ENCODE data around the gene EID2B.

Gene EID2B

GRCh38 chr19:39550197-39550596 lies 17.5 kb upstream of the EID2B start:
- no peaks in the 10 kb centered on the region for H3K36me3 ChIP-seq (ENCODE audit: control insufficient read depth, insufficient read depth, low read length)
- no peak overlapping the region for H3K27ac ChIP-seq (ENCODE audit: low read depth, low read length)
- H3K4me1 ChIP-seq (ENCODE audit: control insufficient read depth, insufficient read depth, low read length) = no peaks in the 10 kb centered on the region
- H3K9me3 ChIP-seq (ENCODE audit: control insufficient read depth, insufficient read depth, low read length) = no peaks in the 10 kb centered on the region
- H3K9ac ChIP-seq (ENCODE audit: low read depth, low read length) = no peak overlapping the region
- no peak overlapping the region for H3K4me3 ChIP-seq (ENCODE audit: low read depth, low read length)
- no peaks in the 10 kb centered on the region for H3K27me3 ChIP-seq (ENCODE audit: control insufficient read depth, insufficient read depth, low read length)

- no peaks in the 10 kb centered on the region for H3K9me3 ChIP-seq (ENCODE audit: control insufficient read depth, insufficient read depth, low read length)
- H3K36me3 ChIP-seq (ENCODE audit: control insufficient read depth, insufficient read depth, low read length) = no peaks in the 10 kb centered on the region
- H3K4me3 ChIP-seq (ENCODE audit: low read depth, low read length) = no peak overlapping the region
- peaks cover 3% of the 10 kb centered on the region; the same call in 1 of the 2 replicates for H3K4me1 ChIP-seq (ENCODE audit: control insufficient read depth, insufficient read depth, low read length)
- no peak overlapping the region for H3K27ac ChIP-seq (ENCODE audit: low read depth, low read length)
- H3K9ac ChIP-seq (ENCODE audit: low read depth, low read length) = no peak overlapping the region
- H3K27me3 ChIP-seq (ENCODE audit: control insufficient read depth, insufficient read depth, low read length) = no peaks in the 10 kb centered on the region
Observed at GRCh38 chr19:39546599-39546998, 13.9 kb upstream of the EID2B start.

- Histone ChIP-seq H3K27me3 (ENCODE audit: control insufficient read depth, insufficient read depth, low read length) (no peaks in the 10 kb centered on the region), H3K4me3 (ENCODE audit: low read depth, low read length) (no peak overlapping the region), H3K4me1 (ENCODE audit: control insufficient read depth, insufficient read depth, low read length) (peaks cover 3% of the 10 kb centered on the region; the same call in 1 of the 2 replicates)
Observed at GRCh38 chr19:39544911-39545310, 12.3 kb upstream of the EID2B start.

GRCh38 chr19:39544226-39544903 lies 11.7 kb upstream of the EID2B start:
- peaks cover 3% of the 10 kb centered on the region; the same call in 1 of the 2 replicates for H3K4me1 ChIP-seq (ENCODE audit: control insufficient read depth, insufficient read depth, low read length)
- no peak overlapping the region for H3K9ac ChIP-seq (ENCODE audit: low read depth, low read length)
- no peaks in the 10 kb centered on the region for H3K27me3 ChIP-seq (ENCODE audit: control insufficient read depth, insufficient read depth, low read length)
- H3K4me3 ChIP-seq (ENCODE audit: low read depth, low read length) = no peak overlapping the region
- H3K9me3 ChIP-seq (ENCODE audit: control insufficient read depth, insufficient read depth, low read length) = no peaks in the 10 kb centered on the region
- no peak overlapping the region for H3K27ac ChIP-seq (ENCODE audit: low read depth, low read length)
- H3K36me3 ChIP-seq (ENCODE audit: control insufficient read depth, insufficient read depth, low read length) = no peaks in the 10 kb centered on the region

More at GRCh38 chr19:39544911-39545310, 12.3 kb upstream of the EID2B start:
- H3K27ac ChIP-seq (ENCODE audit: low read depth, low read length) = no peak overlapping the region
- H3K36me3 ChIP-seq (ENCODE audit: control insufficient read depth, insufficient read depth, low read length) = no peaks in the 10 kb centered on the region
- no peaks in the 10 kb centered on the region for H3K9me3 ChIP-seq (ENCODE audit: control insufficient read depth, insufficient read depth, low read length)
- no peak overlapping the region for H3K9ac ChIP-seq (ENCODE audit: low read depth, low read length)

GRCh38 chr19:39543477-39543857 lies 10.8 kb upstream of the EID2B start:
- H3K4me3 ChIP-seq (ENCODE audit: low read depth, low read length) = no peak overlapping the region
- peaks cover 9% of the 10 kb centered on the region for H3K4me1 ChIP-seq (ENCODE audit: control insufficient read depth, insufficient read depth, low read length)
- H3K27me3 ChIP-seq (ENCODE audit: control insufficient read depth, insufficient read depth, low read length) = no peaks in the 10 kb centered on the region
- no peak overlapping the region for H3K9ac ChIP-seq (ENCODE audit: low read depth, low read length)
- no peaks in the 10 kb centered on the region for H3K9me3 ChIP-seq (ENCODE audit: control insufficient read depth, insufficient read depth, low read length)
- no peak overlapping the region for H3K27ac ChIP-seq (ENCODE audit: low read depth, low read length)
- H3K36me3 ChIP-seq (ENCODE audit: control insufficient read depth, insufficient read depth, low read length) = no peaks in the 10 kb centered on the region

- no peaks in the 10 kb centered on the region for H3K9me3 ChIP-seq (ENCODE audit: control insufficient read depth, insufficient read depth, low read length)
- H3K27ac ChIP-seq (ENCODE audit: low read depth, low read length) = peak overlapping the region; percentile 16
- no peaks in the 10 kb centered on the region for H3K27me3 ChIP-seq (ENCODE audit: control insufficient read depth, insufficient read depth, low read length)
- H3K36me3 ChIP-seq (ENCODE audit: control insufficient read depth, insufficient read depth, low read length) = no peaks in the 10 kb centered on the region
- H3K4me1 ChIP-seq (ENCODE audit: control insufficient read depth, insufficient read depth, low read length) = peaks cover 10% of the 10 kb centered on the region
- no peak overlapping the region for H3K9ac ChIP-seq (ENCODE audit: low read depth, low read length)
- H3K4me3 ChIP-seq (ENCODE audit: low read depth, low read length) = no peak overlapping the region
Observed at GRCh38 chr19:39542206-39542605, 9.6 kb upstream of the EID2B start.

- H3K4me3 ChIP-seq (ENCODE audit: low read depth, low read length) = peak overlapping the region; percentile 96; the same call in 1 of the 2 replicates
- H3K9me3 ChIP-seq (ENCODE audit: control insufficient read depth, insufficient read depth, low read length) = no peaks in the 10 kb centered on the region
- H3K4me1 ChIP-seq (ENCODE audit: control insufficient read depth, insufficient read depth, low read length) = peaks cover 10% of the 10 kb centered on the region
- H3K27ac ChIP-seq (ENCODE audit: low read depth, low read length) = no peak overlapping the region
- H3K36me3 ChIP-seq (ENCODE audit: control insufficient read depth, insufficient read depth, low read length) = no peaks in the 10 kb centered on the region
- H3K27me3 ChIP-seq (ENCODE audit: control insufficient read depth, insufficient read depth, low read length) = no peaks in the 10 kb centered on the region
- no peak overlapping the region for H3K9ac ChIP-seq (ENCODE audit: low read depth, low read length)
Observed at GRCh38 chr19:39540333-39540673, 7.7 kb upstream of the EID2B start.

- Histone ChIP-seq H3K4me3 (ENCODE audit: low read depth, low read length) (peak within 1 kb of the TSS; percentile 96), H3K36me3 (ENCODE audit: control insufficient read depth, insufficient read depth, low read length) (no peaks in the 10 kb centered on the region), H3K9me3 (ENCODE audit: control insufficient read depth, insufficient read depth, low read length) (no peaks in the 10 kb centered on the region), H3K9ac (ENCODE audit: low read depth, low read length) (peak within 1 kb of the TSS; percentile 85), H3K27ac (ENCODE audit: low read depth, low read length) (peak within 1 kb of the TSS; percentile 83), H3K27me3 (ENCODE audit: control insufficient read depth, insufficient read depth, low read length) (no peaks in the 10 kb centered on the region), H3K4me1 (ENCODE audit: control insufficient read depth, insufficient read depth, low read length) (peaks cover 10% of the 10 kb centered on the region)
Observed at GRCh38 chr19:39539518-39540332, 7.1 kb upstream of the EID2B start, which contains the start of gene EID2. EID2 (minus strand) TSS chr19:39540161; CDS start chr19:39540079, 82 bp downstream.

GRCh38 chr19:39539165-39539517 lies 6.5 kb upstream of the EID2B start:
- H3K9ac ChIP-seq (ENCODE audit: low read depth, low read length) = peak overlapping the region; percentile 85
- peak overlapping the region; percentile 83 for H3K27ac ChIP-seq (ENCODE audit: low read depth, low read length)
- H3K36me3 ChIP-seq (ENCODE audit: control insufficient read depth, insufficient read depth, low read length) = no peaks in the 10 kb centered on the region
- no peaks in the 10 kb centered on the region for H3K9me3 ChIP-seq (ENCODE audit: control insufficient read depth, insufficient read depth, low read length)
- H3K27me3 ChIP-seq (ENCODE audit: control insufficient read depth, insufficient read depth, low read length) = no peaks in the 10 kb centered on the region
- peak overlapping the region; percentile 96 for H3K4me3 ChIP-seq (ENCODE audit: low read depth, low read length)
- H3K4me1 ChIP-seq (ENCODE audit: control insufficient read depth, insufficient read depth, low read length) = peaks cover 10% of the 10 kb centered on the region

- no peaks in the 10 kb centered on the region for H3K27me3 ChIP-seq (ENCODE audit: control insufficient read depth, insufficient read depth, low read length)
- H3K9me3 ChIP-seq (ENCODE audit: control insufficient read depth, insufficient read depth, low read length) = no peaks in the 10 kb centered on the region
- H3K4me3 ChIP-seq (ENCODE audit: low read depth, low read length) = no peak overlapping the region
- H3K9ac ChIP-seq (ENCODE audit: low read depth, low read length) = no peak overlapping the region
- H3K27ac ChIP-seq (ENCODE audit: low read depth, low read length) = no peak overlapping the region
- H3K36me3 ChIP-seq (ENCODE audit: control insufficient read depth, insufficient read depth, low read length) = no peaks in the 10 kb centered on the region
- peaks cover 9% of the 10 kb centered on the region for H3K4me1 ChIP-seq (ENCODE audit: control insufficient read depth, insufficient read depth, low read length)
Observed at GRCh38 chr19:39533791-39534190, 1.1 kb upstream of the EID2B start.

- Histone ChIP-seq H3K27me3 (ENCODE audit: control insufficient read depth, insufficient read depth, low read length) (no peaks in the 10 kb centered on the region), H3K4me3 (ENCODE audit: low read depth, low read length) (no peak overlapping the region), H3K9me3 (ENCODE audit: control insufficient read depth, insufficient read depth, low read length) (no peaks in the 10 kb centered on the region), H3K4me1 (ENCODE audit: control insufficient read depth, insufficient read depth, low read length) (peaks cover 4% of the 10 kb centered on the region; the same call in 1 of the 2 replicates), H3K27ac (ENCODE audit: low read depth, low read length) (no peak overlapping the region), H3K9ac (ENCODE audit: low read depth, low read length) (no peak overlapping the region), H3K36me3 (ENCODE audit: control insufficient read depth, insufficient read depth, low read length) (no peaks in the 10 kb centered on the region)
Observed at GRCh38 chr19:39533003-39533512, 406 bp upstream of the EID2B start.

All from HUES48 (cell line).